IMR-90 (cell line): Measurements from ENCODE around the gene PLXNC1. TPM values are rescaled to one million over a fixed set of nuclear protein-coding genes. Genes with fewer than 3 reads are reported as not detected.

ENCODE experiments used
- ATAC-seq: fragments of 200-7000 bp; cut with Tn5 transposase; 2 replicates; pipeline ENCODE4 v1.9.1; 2020; ENCODE audit warnings: low read depth, mild to moderate bottlenecking, moderate library complexity
- BruUV-seq: library from RNA; stranded (reverse); fragments of 400-500 nt; replicated peaks from 2 replicates; lab custom pipeline; 2021; lab: Mats Ljungman, UMichigan
- CTCF ChIA-PET: fragments of 300-600 bp; formaldehyde crosslinking; extraction: SDS; loops from one replicate; lab custom pipeline; 2021; ENCODE audit warnings: antibody characterized with exemption; lab: Yijun Ruan, JAX
- POLR2A ChIA-PET: fragments of 300-600 bp; sonication (Branson Sonifier 250); formaldehyde crosslinking; loops from one replicate; lab custom pipeline; 2022; ENCODE audit warnings: antibody characterized with exemption; ENCODE audit not compliant: unreplicated experiment; lab: Charles Lee
- DNase-seq: peaks from one replicate; pipeline ENCODE4 v3.0.0; 2013
- H2AFZ ChIP-seq: replicated peaks from 2 replicates; pipeline ENCODE3; 2013; ENCODE audit warnings: low read length, mild to moderate bottlenecking; ENCODE audit not compliant: poor library complexity
- H2AK5ac ChIP-seq: 2 replicates; pipeline ENCODE4 v1.6.1; 2013; ENCODE audit warnings: low read depth, low read length, inconsistent platforms
- H2AK9ac ChIP-seq: replicated peaks from 2 replicates; pipeline ENCODE3; 2013; ENCODE audit warnings: mild to moderate bottlenecking, low read depth, low read length, moderate library complexity; ENCODE audit not compliant: poor library complexity
- H2BK120ac ChIP-seq: 2 replicates; pipeline ENCODE4 v1.6.1; 2013; ENCODE audit warnings: low read depth, low read length, inconsistent platforms
- H2BK15ac ChIP-seq: 3 replicates; pipeline ENCODE4 v1.6.1; 2013; ENCODE audit warnings: low read depth, low read length, inconsistent platforms
- H2BK20ac ChIP-seq: 2 replicates; pipeline ENCODE4 v1.6.1; 2013; ENCODE audit warnings: low read depth, mild to moderate bottlenecking, inconsistent platforms, low read length, moderate library complexity
- H2BK5ac ChIP-seq: 2 replicates; pipeline ENCODE4 v1.6.1; 2013; ENCODE audit warnings: mild to moderate bottlenecking, low read depth, low read length, inconsistent platforms; ENCODE audit not compliant: poor library complexity, severe bottlenecking
- H3K14ac ChIP-seq: replicated peaks from 2 replicates; pipeline ENCODE4 v1.6.1; 2013; ENCODE audit warnings: low read depth, low read length, inconsistent platforms
- H3K18ac ChIP-seq: 2 replicates; pipeline ENCODE4 v1.6.1; 2013; ENCODE audit warnings: low read depth, low read length, control low read depth
- H3K23ac ChIP-seq: 2 replicates; pipeline ENCODE4 v1.6.1; 2013; ENCODE audit warnings: low read depth, low read length, inconsistent platforms
- H3K27ac ChIP-seq: 2 replicates; pipeline ENCODE4 v1.5.1; 2013; ENCODE audit warnings: mild to moderate bottlenecking, control low read depth, low read length; ENCODE audit not compliant: insufficient read depth
- H3K27me3 ChIP-seq: 2 replicates; pipeline ENCODE4 v1.6.1; 2013; ENCODE audit warnings: low read length; ENCODE audit not compliant: control insufficient read depth, insufficient read depth
- H3K36me3 ChIP-seq: 2 replicates; pipeline ENCODE4 v1.6.1; 2013; ENCODE audit warnings: low read length, mixed read lengths; ENCODE audit not compliant: control insufficient read depth, insufficient read depth
- H3K4ac ChIP-seq: 2 replicates; pipeline ENCODE4 v1.6.1; 2013; ENCODE audit warnings: low read depth, low read length, inconsistent platforms
- H3K4me1 ChIP-seq: 2 replicates; pipeline ENCODE4 v1.6.1; 2013; ENCODE audit warnings: low read length, mixed read lengths; ENCODE audit not compliant: control insufficient read depth, insufficient read depth
- H3K4me2 ChIP-seq: 2 replicates; pipeline ENCODE4 v1.6.1; 2013; ENCODE audit warnings: low read depth, mild to moderate bottlenecking, control low read depth, low read length, moderate library complexity
- H3K4me3 ChIP-seq: 2 replicates; pipeline ENCODE4 v1.5.1; 2013; ENCODE audit warnings: low read depth, mild to moderate bottlenecking, control low read depth, low read length, moderate library complexity; ENCODE audit not compliant: insufficient read depth
- H3K56ac ChIP-seq: 2 replicates; pipeline ENCODE4 v1.6.1; 2013; ENCODE audit warnings: low read length, inconsistent platforms; ENCODE audit not compliant: insufficient read depth; ENCODE audit errors: extremely low read depth
- H3K79me1 ChIP-seq, 2 experiments: 2 replicates each; pipeline ENCODE4 v1.6.1; 2013; ENCODE audit warnings: low read length in 2 of 2, inconsistent platforms in 1 of 2, low read depth in 1 of 2
- H3K9ac ChIP-seq: 2 replicates; pipeline ENCODE4 v1.6.1; 2013; ENCODE audit warnings: low read depth, low read length, control low read depth
- H3K9me1 ChIP-seq: 2 replicates; pipeline ENCODE4 v1.6.1; 2013; ENCODE audit warnings: low read length, inconsistent platforms; ENCODE audit not compliant: insufficient read depth
- H3K9me3 ChIP-seq: 2 replicates; pipeline ENCODE4 v1.6.1; 2013; ENCODE audit warnings: low read length; ENCODE audit not compliant: control insufficient read depth, insufficient read depth
- H4K20me1 ChIP-seq: 2 replicates; pipeline ENCODE4 v1.6.1; 2013; ENCODE audit warnings: low read length, inconsistent platforms; ENCODE audit not compliant: insufficient read depth
- H4K5ac ChIP-seq: 2 replicates; pipeline ENCODE4 v1.6.1; 2013; ENCODE audit warnings: mild to moderate bottlenecking, low read depth, low read length, control low read depth
- H4K8ac ChIP-seq, 2 experiments: 2 replicates each; pipeline ENCODE4 v1.6.1; 2013; ENCODE audit warnings: low read depth in 2 of 2, low read length in 2 of 2, control low read depth in 1 of 2, inconsistent platforms in 1 of 2
- H4K91ac ChIP-seq: 2 replicates; pipeline ENCODE4 v1.6.1; 2013; ENCODE audit warnings: low read depth, low read length, inconsistent platforms; ENCODE audit not compliant: insufficient read depth
- CEBPB ChIP-seq: IDR thresholded peaks from 2 replicates; pipeline ENCODE4 v1.6.1; 2012; ENCODE audit warnings: low read depth, low read length, improper control_type of control experiment
- CTCF ChIP-seq: conservative IDR thresholded peaks from 2 replicates; pipeline ENCODE4 v1.5.1; 2012; ENCODE audit warnings: mild to moderate bottlenecking, low read depth, low read length, improper control_type of control experiment
- MXI1 ChIP-seq: IDR thresholded peaks from 2 replicates; pipeline ENCODE4 v1.6.1; 2012; ENCODE audit warnings: low read depth, mild to moderate bottlenecking, low read length, moderate library complexity, borderline replicate concordance
- NFE2L2 ChIP-seq: fragments of 150-350 bp; IDR thresholded peaks from 2 replicates; pipeline ENCODE4 v1.6.1; 2016; ENCODE audit warnings: low read depth, mild to moderate bottlenecking, low read length
- POLR2A ChIP-seq: IDR thresholded peaks from 2 replicates; pipeline ENCODE4 v1.6.1; 2012; ENCODE audit warnings: mild to moderate bottlenecking, low read depth, low read length
- RAD21 ChIP-seq: IDR thresholded peaks from 2 replicates; pipeline ENCODE4 v1.6.1; 2012; ENCODE audit warnings: low read length, improper control_type of control experiment
- RCOR1 ChIP-seq: IDR thresholded peaks from 2 replicates; pipeline ENCODE4 v1.6.1; 2012; ENCODE audit warnings: mild to moderate bottlenecking, low read length, improper control_type of control experiment; ENCODE audit not compliant: insufficient replicate concordance
- USF2 ChIP-seq: fragments of 150-350 bp; IDR thresholded peaks from 2 replicates; pipeline ENCODE4 v1.6.1; 2017; ENCODE audit warnings: mild to moderate bottlenecking, antibody characterized with exemption, low read length, low read depth
- WGBS, 2 experiments: methylation state at CpG; one replicate each; pipeline versions ENCODE4 v1.1.5 to v1.1.7; 2013; ENCODE audit warnings: missing lambda C conversion rate in 2 of 2; ENCODE audit not compliant: insufficient read length in 1 of 2; ENCODE audit errors: extremely low coverage in 2 of 2; 5-methylcytosine and 5-hydroxymethylcytosine counted together
- dilution Hi-C: fragments of 300-500 bp; cut with HindIII; formaldehyde crosslinking; loops from one replicate; pipeline ENCODE4 v1.14.3; 2018; ENCODE audit warnings: low sequenced_read_pairs; ENCODE audit not compliant: unreplicated experiment
- in situ Hi-C: fragments of 300-500 bp; cut with MboI; formaldehyde crosslinking; loops from 3 replicates; pipeline ENCODE4 v1.14.3; 2019; ENCODE audit warnings: low sequenced_read_pairs, inconsistent platforms, mixed read lengths
- intact Hi-C: fragments of 100-400 bp; cut with micrococcal nuclease; formaldehyde crosslinking; loops from 2 replicates; pipeline ENCODE4 v1.10.0; 2022
- polyA plus RNA-seq, 3 experiments: library from polyadenylated mRNA; depleted of rRNA; stranded (reverse); fragments of >200 nt; gene quantifications; 2 replicates each; pipeline ENCODE4 v1.2.3, GENCODE V29; 2012; ENCODE audit warnings: low replicate concordance in 1 of 3
- total RNA-seq: library from RNA; depleted of rRNA; stranded (reverse); fragments of >200 nt; gene quantifications from 2 replicates; pipeline ENCODE4 v1.2.3, GENCODE V29; 2012
- TF ChIP-seq, protein P1 (sequence below): fragments of 150-350 bp; IDR thresholded peaks from 2 replicates; pipeline ENCODE4 v1.6.1; 2016; ENCODE audit warnings: low read depth, mild to moderate bottlenecking, low read length, moderate library complexity, borderline replicate concordance

PLXNC1 gene
- total and polyA plus RNA-seq, 2 of the 4 experiments (the other 2 are of a cell fraction) = 1.0 to 1.6 TPM

GRCh38 chr12:94185801-94186200 is 37.4 kb downstream of the PLXNC1 start:
- no peak overlapping the region for H2BK15ac ChIP-seq
- no peak overlapping the region for H4K91ac ChIP-seq
- H4K8ac ChIP-seq = no peak overlapping the region
- no peaks in the 10 kb centered on the region for H3K79me1 ChIP-seq
- H3K4ac ChIP-seq = no peak overlapping the region
- dilution Hi-C loops = no loop called here
- POLR2A ChIA-PET = no interaction called here
- H3K27me3 ChIP-seq = peaks cover 24% of the 10 kb centered on the region
- H3K14ac ChIP-seq = no peak overlapping the region
- H4K20me1 ChIP-seq = no peaks in the 10 kb centered on the region
- H3K4me1 ChIP-seq = 0 out of 2 replicates have a peak, but pooled peaks cover 2% of the 10 kb centered on the region
- no peak overlapping the region for H3K23ac ChIP-seq
- H2AK5ac ChIP-seq = no peak overlapping the region
- no peak overlapping the region for H3K4me3 ChIP-seq
- H2BK5ac ChIP-seq = no peak overlapping the region
- H2AFZ ChIP-seq = no peak overlapping the region
- H3K18ac ChIP-seq = no peak overlapping the region
- in situ Hi-C loops = no loop called here
- no peak overlapping the region for H3K4me2 ChIP-seq
- no peak for DNase-seq
- BruUV-seq = no TSS peak
- no peak for ATAC-seq
- CTCF ChIA-PET = no interaction called here
- H2BK120ac ChIP-seq = no peak overlapping the region
- TF ChIP-seq, protein P1, sequence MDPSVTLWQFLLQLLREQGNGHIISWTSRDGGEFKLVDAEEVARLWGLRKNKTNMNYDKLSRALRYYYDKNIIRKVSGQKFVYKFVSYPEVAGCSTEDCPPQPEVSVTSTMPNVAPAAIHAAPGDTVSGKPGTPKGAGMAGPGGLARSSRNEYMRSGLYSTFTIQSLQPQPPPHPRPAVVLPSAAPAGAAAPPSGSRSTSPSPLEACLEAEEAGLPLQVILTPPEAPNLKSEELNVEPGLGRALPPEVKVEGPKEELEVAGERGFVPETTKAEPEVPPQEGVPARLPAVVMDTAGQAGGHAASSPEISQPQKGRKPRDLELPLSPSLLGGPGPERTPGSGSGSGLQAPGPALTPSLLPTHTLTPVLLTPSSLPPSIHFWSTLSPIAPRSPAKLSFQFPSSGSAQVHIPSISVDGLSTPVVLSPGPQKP = no peak
- no peak for TF ChIP-seq NFE2L2
- no peak for TF ChIP-seq RCOR1
- no peak for TF ChIP-seq CTCF
- TF ChIP-seq RAD21 = no peak
- TF ChIP-seq USF2 = no peak
- TF ChIP-seq CEBPB = no peak
- TF ChIP-seq POLR2A = no peak
- TF ChIP-seq MXI1 = no peak
- H3K9me1 ChIP-seq = no peaks in the 10 kb centered on the region
- intact Hi-C loops = no loop called here
- no peak overlapping the region for H3K56ac ChIP-seq
- peaks cover 2% of the 10 kb centered on the region for H3K9me3 ChIP-seq
- no peak overlapping the region for H2AK9ac ChIP-seq
- H3K27ac ChIP-seq = no peak overlapping the region
- 69% methylated on average over 6 of the region's 7 CpGs; no CpG with 5 or more reads in 1 of the 2 experiments for WGBS, 2 experiments
- no peak overlapping the region for H4K5ac ChIP-seq
- no peak overlapping the region for H2BK20ac ChIP-seq
- no peaks in the 10 kb centered on the region for H3K36me3 ChIP-seq
- H3K9ac ChIP-seq = no peak overlapping the region
